VCaP (cell line): ENCODE results near the gene ADAD2.
"Not testable (repeated sequence)": the region's sequence is repeated elsewhere in the genome, so short reads cannot be mapped to it uniquely, and the experiment has no call there.

Source experiments
- H3K27ac ChIP-seq: fragments of 450-650 bp; 2 replicates; pipeline ENCODE4 v1.5.1; 2017
- TF ChIP-seq, protein P1 (sequence below): fragments of 450-650 bp; conservative IDR thresholded peaks from 2 replicates; pipeline ENCODE4 v1.5.1; 2017; ENCODE audit warnings: mild to moderate bottlenecking, moderate library complexity

The ADAD2 gene

DNA sequence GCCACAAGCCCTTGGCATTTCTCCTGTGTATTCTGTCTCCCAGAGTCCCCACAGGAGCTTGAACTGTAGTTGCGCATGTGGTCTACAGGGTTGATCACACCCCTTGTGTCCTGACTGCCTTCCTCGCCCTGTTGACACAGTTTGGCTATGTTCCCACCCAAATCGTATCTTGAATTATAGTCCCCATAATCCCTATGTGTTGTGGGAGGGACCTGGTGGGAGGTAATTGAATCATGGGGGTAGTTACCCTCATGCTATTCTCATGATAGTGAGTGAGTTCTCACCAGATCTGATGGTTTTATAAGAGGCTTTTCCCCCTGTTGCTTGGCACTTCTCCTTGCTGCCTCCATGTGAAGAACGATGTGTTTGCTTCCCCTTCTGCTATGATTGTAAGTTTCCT is 21.2 kb downstream of the ADAD2 start:
- TF ChIP-seq, protein P1, sequence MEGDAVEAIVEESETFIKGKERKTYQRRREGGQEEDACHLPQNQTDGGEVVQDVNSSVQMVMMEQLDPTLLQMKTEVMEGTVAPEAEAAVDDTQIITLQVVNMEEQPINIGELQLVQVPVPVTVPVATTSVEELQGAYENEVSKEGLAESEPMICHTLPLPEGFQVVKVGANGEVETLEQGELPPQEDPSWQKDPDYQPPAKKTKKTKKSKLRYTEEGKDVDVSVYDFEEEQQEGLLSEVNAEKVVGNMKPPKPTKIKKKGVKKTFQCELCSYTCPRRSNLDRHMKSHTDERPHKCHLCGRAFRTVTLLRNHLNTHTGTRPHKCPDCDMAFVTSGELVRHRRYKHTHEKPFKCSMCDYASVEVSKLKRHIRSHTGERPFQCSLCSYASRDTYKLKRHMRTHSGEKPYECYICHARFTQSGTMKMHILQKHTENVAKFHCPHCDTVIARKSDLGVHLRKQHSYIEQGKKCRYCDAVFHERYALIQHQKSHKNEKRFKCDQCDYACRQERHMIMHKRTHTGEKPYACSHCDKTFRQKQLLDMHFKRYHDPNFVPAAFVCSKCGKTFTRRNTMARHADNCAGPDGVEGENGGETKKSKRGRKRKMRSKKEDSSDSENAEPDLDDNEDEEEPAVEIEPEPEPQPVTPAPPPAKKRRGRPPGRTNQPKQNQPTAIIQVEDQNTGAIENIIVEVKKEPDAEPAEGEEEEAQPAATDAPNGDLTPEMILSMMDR, result no peak
- no peak overlapping the region for H3K27ac ChIP-seq

DNA sequence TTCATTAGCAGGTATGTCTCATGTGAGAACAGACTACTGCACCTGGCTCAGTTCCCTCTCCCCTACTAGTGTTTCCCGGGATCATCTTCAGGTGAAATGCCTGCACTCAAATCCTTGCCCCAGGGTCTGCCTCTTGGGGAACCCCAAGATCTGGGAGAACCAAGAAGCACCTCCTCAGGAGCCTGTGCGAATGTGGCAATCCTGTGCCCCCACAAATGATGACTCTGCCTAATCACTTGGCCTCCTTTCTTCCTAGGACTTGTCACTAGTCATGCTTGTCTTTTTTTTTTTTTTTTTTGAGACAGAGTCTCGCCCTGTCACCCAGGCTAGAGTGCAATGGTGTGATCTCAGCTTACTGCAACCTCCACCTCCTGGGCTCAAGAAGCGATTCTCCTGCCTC is 21.7 kb downstream of the ADAD2 start:
- no peak overlapping the region for H3K27ac ChIP-seq
- TF ChIP-seq, protein P1, result no peak

DNA sequence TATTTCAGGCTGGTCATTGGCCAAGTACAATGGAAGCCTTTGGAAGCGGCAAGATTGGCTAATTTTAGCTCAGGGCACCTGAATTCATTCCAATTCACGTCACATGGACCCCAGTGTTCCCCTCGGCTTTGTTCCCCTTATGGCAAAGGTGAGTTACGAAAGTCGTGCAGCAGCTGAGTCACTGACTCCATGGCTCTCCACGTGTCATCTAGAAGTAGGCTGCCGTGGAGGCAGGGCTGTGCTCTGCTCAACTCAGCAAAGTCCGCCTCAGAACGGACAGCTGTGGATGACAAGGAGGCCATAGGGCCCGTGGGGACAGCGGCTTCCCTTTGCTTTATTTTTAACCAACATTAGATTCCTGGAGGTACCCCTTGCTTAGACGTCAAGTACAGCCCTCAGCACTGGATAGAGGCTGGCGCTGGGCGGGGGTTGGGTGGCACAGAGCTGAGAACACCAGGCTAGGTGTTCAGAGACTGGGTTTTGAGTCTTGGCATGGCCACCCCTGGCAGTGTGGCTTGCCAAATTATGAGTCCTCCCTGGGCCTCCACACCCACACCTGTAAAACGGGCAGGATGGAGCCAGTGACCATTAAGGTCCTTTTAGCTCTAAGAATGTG is 23.6 kb downstream of the ADAD2 start:
- no peak overlapping the region for H3K27ac ChIP-seq
- TF ChIP-seq, protein P1, result no peak

DNA sequence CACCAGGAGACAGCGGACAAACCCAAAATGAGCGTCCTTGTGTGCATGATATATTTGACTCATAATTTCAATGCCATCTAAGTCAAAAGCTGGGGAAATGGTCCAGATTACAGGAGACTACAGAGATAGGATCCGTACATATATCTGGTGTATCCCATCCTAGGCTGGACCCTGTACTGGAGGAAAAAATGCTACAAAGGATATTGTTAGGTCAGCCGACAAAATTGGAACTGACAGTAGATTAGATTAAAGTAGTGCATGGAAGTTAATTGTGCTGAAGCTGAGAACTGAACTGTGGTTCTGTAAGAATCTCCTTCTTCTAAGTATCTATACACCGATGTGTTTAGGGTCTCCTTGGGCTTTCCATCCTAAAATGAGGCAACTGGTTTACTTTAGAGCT is 24.6 kb downstream of the ADAD2 start:
- TF ChIP-seq, protein P1, result no peak

DNA sequence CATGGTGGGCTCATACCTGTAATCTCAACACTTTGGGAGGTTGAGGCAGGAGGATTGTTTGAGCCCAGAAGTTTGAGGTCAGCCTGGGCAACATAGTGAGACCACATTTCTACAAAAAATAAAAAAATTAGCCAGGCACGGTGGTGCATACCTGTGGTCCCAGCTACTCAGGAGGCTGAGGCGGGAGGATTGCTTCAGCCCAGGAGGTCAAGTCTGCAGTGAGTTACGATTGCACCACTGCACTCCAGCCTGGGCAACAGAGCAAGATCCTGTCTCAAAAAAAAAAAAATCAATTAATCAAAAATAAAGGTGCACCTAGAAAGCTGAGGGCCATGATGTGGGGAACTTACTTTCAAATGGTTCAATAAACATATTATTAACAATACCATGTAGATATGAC is 25.2 kb downstream of the ADAD2 start:
- H3K27ac ChIP-seq, result not testable (repeated sequence)

More for the DNA sequence above, 24.6 kb downstream of the ADAD2 start:
- no peak overlapping the region for H3K27ac ChIP-seq

DNA sequence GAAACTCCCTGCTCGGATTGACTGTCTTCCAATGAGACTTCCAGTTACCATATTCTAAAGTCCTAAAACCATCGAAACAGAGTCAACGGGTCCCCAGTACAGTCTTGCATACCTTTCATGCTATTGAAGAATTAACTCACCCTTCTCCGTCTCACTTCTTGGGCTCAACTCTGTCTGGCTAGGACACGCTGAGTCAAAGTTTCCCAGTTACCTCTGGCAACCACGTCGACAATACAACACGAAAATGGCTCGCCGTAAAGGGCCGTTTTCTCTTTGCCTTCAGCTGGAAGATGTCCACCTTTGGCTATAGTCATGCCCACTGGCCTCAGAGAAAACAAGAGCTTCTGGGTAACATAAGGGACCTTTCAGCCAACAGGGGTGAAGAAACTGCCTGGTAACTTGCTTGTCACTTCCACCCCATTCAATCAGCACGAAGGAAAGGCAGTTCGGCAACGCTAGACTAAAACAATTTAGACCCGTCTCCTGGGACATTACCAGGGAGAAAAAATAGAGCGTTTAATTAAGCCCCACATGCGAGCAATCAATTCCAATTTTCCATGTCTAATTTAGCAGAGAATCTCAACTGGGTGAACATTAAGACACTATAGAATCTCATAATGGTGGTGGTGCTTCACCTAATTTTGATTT is 27.3 kb downstream of the ADAD2 start:
- TF ChIP-seq, protein P1, result no peak
- no peak overlapping the region for H3K27ac ChIP-seq

DNA sequence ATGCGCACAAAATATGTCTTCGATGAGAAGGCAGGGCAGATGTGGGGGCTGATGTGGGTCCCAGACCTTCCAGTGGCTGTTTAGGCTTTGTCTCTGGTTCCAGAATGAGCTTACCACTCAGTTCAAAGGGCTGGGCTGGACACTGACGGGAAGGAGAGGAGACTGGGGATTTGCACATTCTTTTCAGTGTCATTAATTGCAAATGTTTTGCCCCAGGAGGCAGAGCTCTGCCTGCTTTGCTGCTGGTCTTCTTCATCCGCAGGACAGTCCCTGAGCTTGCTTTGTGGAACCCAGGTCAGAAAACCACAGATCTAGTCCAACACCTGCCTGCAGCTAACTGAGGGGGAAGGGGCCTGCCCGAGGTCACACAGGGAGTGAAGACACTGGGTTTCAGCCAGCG is 28.0 kb downstream of the ADAD2 start:
- TF ChIP-seq, protein P1, result no peak

DNA sequence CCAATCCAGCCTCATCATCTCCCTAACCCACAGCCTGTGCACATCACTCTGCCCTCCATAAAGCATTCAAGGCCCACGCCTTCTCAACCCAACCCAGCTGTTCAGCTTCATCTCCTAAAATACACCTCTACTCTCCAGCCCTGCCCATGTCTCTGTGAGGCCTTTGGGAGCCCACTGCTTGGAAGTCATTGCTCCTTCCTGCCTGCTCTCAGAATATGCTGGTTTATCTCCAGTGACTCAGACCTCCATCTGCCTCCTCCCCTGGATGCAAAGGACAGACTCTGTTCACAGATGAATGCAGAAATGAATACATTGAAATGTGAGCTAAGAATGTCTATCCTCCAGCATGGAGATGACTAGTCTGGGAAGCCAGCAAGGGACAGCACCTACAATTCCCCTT is 29.9 kb downstream of the ADAD2 start:
- TF ChIP-seq, protein P1, result no peak
- H3K27ac ChIP-seq, result no peak overlapping the region

More for the DNA sequence above, 28.0 kb downstream of the ADAD2 start:
- no peak overlapping the region for H3K27ac ChIP-seq
